Naive thymus-derived CD4-positive, alpha-beta T cell (primary cell): ENCODE data around the gene APMAP. TPM values are rescaled to one million over a fixed set of nuclear protein-coding genes. Genes with fewer than 3 reads are reported as not detected.

Experiments used
- ATAC-seq: fragments of 150-1000 bp; cut with Tn5 transposase; 2 replicates; pipeline ENCODE4 v1.10.0; 2021; ENCODE audit warnings: mild to moderate bottlenecking, moderate library complexity
- CTCF ChIA-PET: fragments of 350-600 bp; sonication (Branson Sonifier 250); formaldehyde crosslinking; loops from one replicate; lab custom pipeline; 2021; ENCODE audit warnings: antibody characterized with exemption; lab: Charles Lee
- POLR2A ChIA-PET: fragments of 350-600 bp; sonication (Branson Sonifier 250); formaldehyde crosslinking; loops from one replicate; lab custom pipeline; 2021; ENCODE audit warnings: antibody characterized with exemption, inconsistent platforms; lab: Charles Lee
- DNase-seq, 9 donors: peaks; one replicate each; pipeline versions ENCODE4 v3.0.0 to v3.0.0-alpha.2; 2020 to 2022; ENCODE audit warnings: mixed read lengths in 1 of 9
- H3K27ac ChIP-seq: one replicate; pipeline ENCODE4 v1.7.0; 2013; ENCODE audit warnings: mild to moderate bottlenecking, low read depth, low read length, moderate library complexity
- H3K27me3 ChIP-seq, 2 donors: one replicate each; pipeline ENCODE4 v1.7.0; 2013; ENCODE audit warnings: low read length in 2 of 2, mild to moderate bottlenecking in 2 of 2, moderate library complexity in 2 of 2; ENCODE audit not compliant: control insufficient read depth in 2 of 2, insufficient read depth in 2 of 2
- H3K36me3 ChIP-seq, 3 experiments: 1 replicate in 2 of 3; 2 replicates in 1 of 3; pipeline ENCODE4 v1.7.0; 2013; ENCODE audit warnings: low read length in 3 of 3, mild to moderate bottlenecking in 3 of 3, moderate library complexity in 1 of 3; ENCODE audit not compliant: insufficient read depth in 3 of 3, control insufficient read depth in 2 of 3
- H3K4me1 ChIP-seq, 2 donors: one replicate each; pipeline ENCODE4 v1.7.0; 2013; ENCODE audit warnings: low read length in 2 of 2, mild to moderate bottlenecking in 2 of 2, moderate library complexity in 1 of 2; ENCODE audit not compliant: control insufficient read depth in 2 of 2, insufficient read depth in 2 of 2
- H3K4me3 ChIP-seq: 2 replicates; pipeline ENCODE4 v1.7.0; 2013; ENCODE audit warnings: mild to moderate bottlenecking, low read length
- H3K9me3 ChIP-seq, 3 experiments: 1 replicate in 2 of 3; 2 replicates in 1 of 3; pipeline ENCODE4 v1.7.0; 2013; ENCODE audit warnings: low read length in 3 of 3; ENCODE audit not compliant: control insufficient read depth in 2 of 3
- H3K27ac Mint-ChIP-seq, 9 donors: one replicate each; pipeline ENCODE4 v1.8.0; 2020 to 2022; ENCODE audit warnings: mixed read lengths in 9 of 9, mild to moderate bottlenecking in 8 of 9, moderate library complexity in 5 of 9, inconsistent platforms in 2 of 9
- H3K27me3 Mint-ChIP-seq, 5 donors: one replicate each; pipeline ENCODE4 v1.8.0; 2021 to 2022; ENCODE audit warnings: mixed read lengths in 5 of 5, mild to moderate bottlenecking in 1 of 5
- H3K36me3 Mint-ChIP-seq, 5 donors: one replicate each; pipeline ENCODE4 v1.8.0; 2020 to 2022; ENCODE audit warnings: mixed read lengths in 5 of 5, mild to moderate bottlenecking in 3 of 5, inconsistent platforms in 1 of 5
- H3K4me1 Mint-ChIP-seq, 7 donors: one replicate each; pipeline ENCODE4 v1.8.0; 2020 to 2022; ENCODE audit warnings: mixed read lengths in 7 of 7, mild to moderate bottlenecking in 3 of 7, inconsistent platforms in 1 of 7
- H3K4me3 Mint-ChIP-seq, 10 donors: one replicate each; pipeline ENCODE4 v1.8.0; 2020 to 2022; ENCODE audit warnings: mild to moderate bottlenecking in 10 of 10, mixed read lengths in 10 of 10, moderate library complexity in 6 of 10, inconsistent platforms in 2 of 10
- H3K9me3 Mint-ChIP-seq, 11 donors: one replicate each; pipeline ENCODE4 v1.8.0; 2020 to 2022; ENCODE audit warnings: mixed read lengths in 11 of 11, mild to moderate bottlenecking in 4 of 11, inconsistent platforms in 1 of 11, moderate library complexity in 1 of 11
- intact Hi-C, 2 donors: fragments of 100-400 bp; cut with micrococcal nuclease; formaldehyde crosslinking; loops; one replicate each; pipeline ENCODE4 v1.15.1; 2023
- polyA plus RNA-seq, 2 donors: library from polyadenylated mRNA; unstranded; fragments of 300-500 nt; fragmentation: Illumina TruSeq; gene quantifications; one replicate each; pipeline ENCODE4 v1.2.3, GENCODE V29; 2021
- total RNA-seq, 6 experiments: library from RNA in 5 of 6; stranded (reverse) in 5 of 6; gene quantifications; 1 replicate in 5 of 6; 2 replicates in 1 of 6; pipeline ENCODE4 v1.2.3 and lab custom pipeline; 2021 to 2026

The APMAP gene
- total and polyA plus RNA-seq, 7 experiments from 2014 or later = 28.2 to 74.6 (median 41.4) TPM

- Mint-ChIP-seq H3K4me1 (peaks cover 0 to 14% (median 9%) of the 10 kb centered on the region in 7 donors), H3K27me3 (no peaks in the 10 kb centered on the region), H3K9me3 (no peaks in the 10 kb centered on the region), H3K27ac (no peak overlapping the region), H3K4me3 (no peak overlapping the region), H3K36me3 (peaks cover 0 to 42% (median 6%) of the 10 kb centered on the region in 5 donors)
- Histone ChIP-seq H3K4me1 (no peaks in the 10 kb centered on the region), H3K27me3 (no peaks in the 10 kb centered on the region), H3K36me3 (peaks cover 0 to 84% (median 4%) of the 10 kb centered on the region in 3 experiments), H3K27ac (no peak overlapping the region), H3K9me3 (no peaks in the 10 kb centered on the region), H3K4me3 (no peak overlapping the region)
- intact Hi-C loops = no loop called here
- no peak for DNase-seq
- ChIA-PET POLR2A (no interaction called here), CTCF (no interaction called here)
- ATAC-seq = no peak
These were observed 27.8 kb upstream of the APMAP start for GRCh38 chr20:25020345-25020744.

- intact Hi-C loops = no loop called here
- DNase-seq (no peak), ATAC-seq (no peak)
- Mint-ChIP-seq H3K4me1 (peaks cover 0 to 11% (median 7%) of the 10 kb centered on the region in 7 donors), H3K36me3 (peaks cover 0 to 46% (median 6%) of the 10 kb centered on the region in 5 donors), H3K27me3 (no peaks in the 10 kb centered on the region), H3K9me3 (no peaks in the 10 kb centered on the region), H3K4me3 (no peak overlapping the region), H3K27ac (no peak overlapping the region)
- Histone ChIP-seq H3K27me3 (no peaks in the 10 kb centered on the region), H3K27ac (no peak overlapping the region), H3K4me1 (no peaks in the 10 kb centered on the region), H3K36me3 (peaks cover 0 to 87% (median 4%) of the 10 kb centered on the region in 3 experiments), H3K9me3 (no peaks in the 10 kb centered on the region), H3K4me3 (no peak overlapping the region)
- POLR2A ChIA-PET = no interaction called here
- CTCF ChIA-PET = interaction anchor here (0.6 kb wide), 1 partner anchor 1268 kb away, joined by 6 read pairs; no protein-coding TSS in a partner anchor
These were observed 27.0 kb upstream of the APMAP start for GRCh38 chr20:25019381-25020155.

- Histone ChIP-seq H3K4me1 (no peaks in the 10 kb centered on the region), H3K27me3 (no peaks in the 10 kb centered on the region), H3K9me3 (no peaks in the 10 kb centered on the region), H3K4me3 (no peak overlapping the region), H3K27ac (no peak overlapping the region), H3K36me3 (peaks cover 0 to 87% (median 4%) of the 10 kb centered on the region in 3 experiments)
- CTCF ChIA-PET = interaction anchor here (0.6 kb wide), 1 partner anchor 1267 kb away, joined by 6 read pairs; no protein-coding TSS in a partner anchor
- peaks cover 0 to 7% (median 6%) of the 10 kb centered on the region in 7 donors for H3K4me1 Mint-ChIP-seq
- intact Hi-C loops = no loop called here
- POLR2A ChIA-PET = no interaction called here
- no peak overlapping the region for H3K27ac Mint-ChIP-seq
- no peaks in the 10 kb centered on the region for H3K27me3 Mint-ChIP-seq
- no peaks in the 10 kb centered on the region for H3K9me3 Mint-ChIP-seq
- H3K4me3 Mint-ChIP-seq = no peak overlapping the region
- H3K36me3 Mint-ChIP-seq = peaks cover 0 to 52% (median 11%) of the 10 kb centered on the region in 5 donors
- DNase-seq (no peak), ATAC-seq (no peak)
These were observed 26.3 kb upstream of the APMAP start for GRCh38 chr20:25018841-25019240.

GRCh38 chr20:25018425-25018824 lies 25.9 kb upstream of the APMAP start:
- no peak overlapping the region for H3K4me3 ChIP-seq
- no peaks in the 10 kb centered on the region for H3K4me1 ChIP-seq
- ChIA-PET POLR2A (no interaction called here), CTCF (no interaction called here)
- peak overlapping the region in 1 of 9 donors; percentile 10 for H3K27ac Mint-ChIP-seq
- peaks cover 0 to 47% (median 8%) of the 10 kb centered on the region in 5 donors for H3K36me3 Mint-ChIP-seq
- H3K36me3 ChIP-seq = peaks cover 0 to 87% (median 4%) of the 10 kb centered on the region in 3 experiments
- no peaks in the 10 kb centered on the region for H3K27me3 ChIP-seq
- H3K4me3 Mint-ChIP-seq = no peak overlapping the region
- no peak for DNase-seq
- H3K9me3 Mint-ChIP-seq = no peaks in the 10 kb centered on the region
- no peak overlapping the region for H3K27ac ChIP-seq
- intact Hi-C loops = no loop called here
- peaks cover 0 to 3% (median 2%) of the 10 kb centered on the region in 7 donors for H3K4me1 Mint-ChIP-seq
- no peaks in the 10 kb centered on the region for H3K9me3 ChIP-seq
- ATAC-seq = no peak
- no peaks in the 10 kb centered on the region for H3K27me3 Mint-ChIP-seq

- no peak overlapping the region for H3K27ac ChIP-seq
- H3K4me3 ChIP-seq = no peak overlapping the region
- Mint-ChIP-seq H3K36me3 (peaks cover 2 to 55% (median 12%) of the 10 kb centered on the region in 5 donors), H3K4me1 (no peaks in the 10 kb centered on the region), H3K27ac (no peak overlapping the region), H3K4me3 (no peak overlapping the region), H3K9me3 (no peaks in the 10 kb centered on the region), H3K27me3 (no peaks in the 10 kb centered on the region)
- peaks cover 0 to 88% (median 7%) of the 10 kb centered on the region in 3 experiments for H3K36me3 ChIP-seq
- no peaks in the 10 kb centered on the region for H3K27me3 ChIP-seq
- intact Hi-C loops = no loop called here
- no peak for DNase-seq
- ChIA-PET CTCF (interaction anchor here (0.5 to 0.9 kb wide), 2 partner anchors 17 to 22 kb away, joined by 3 to 6 read pairs; no protein-coding TSS in a partner anchor), POLR2A (no interaction called here)
- ATAC-seq = no peak
- H3K9me3 ChIP-seq = no peaks in the 10 kb centered on the region
- no peaks in the 10 kb centered on the region for H3K4me1 ChIP-seq
These were observed 24.8 kb upstream of the APMAP start for GRCh38 chr20:25017257-25017803.

GRCh38 chr20:25016471-25016870 lies 23.9 kb upstream of the APMAP start:
- ChIA-PET POLR2A (no interaction called here), CTCF (interaction anchor here (0.9 kb wide), 1 partner anchor 21 kb away, joined by 3 read pairs; no protein-coding TSS in a partner anchor)
- H3K4me1 Mint-ChIP-seq = no peaks in the 10 kb centered on the region
- H3K4me3 Mint-ChIP-seq = no peak overlapping the region
- Histone ChIP-seq H3K27me3 (no peaks in the 10 kb centered on the region), H3K36me3 (peaks cover 0 to 94% (median 8%) of the 10 kb centered on the region in 3 experiments), H3K27ac (no peak overlapping the region), H3K9me3 (no peaks in the 10 kb centered on the region), H3K4me3 (no peak overlapping the region), H3K4me1 (no peaks in the 10 kb centered on the region)
- no peaks in the 10 kb centered on the region for H3K27me3 Mint-ChIP-seq
- intact Hi-C loops = no loop called here
- H3K27ac Mint-ChIP-seq = no peak overlapping the region
- H3K36me3 Mint-ChIP-seq = peaks cover 2 to 61% (median 12%) of the 10 kb centered on the region in 5 donors
- DNase-seq (no peak), ATAC-seq (no peak)
- H3K9me3 Mint-ChIP-seq = no peaks in the 10 kb centered on the region
